ENCODE results near the gene FBXW10B. TPM values are rescaled to one million over a fixed set of nuclear protein-coding genes. Genes with fewer than 3 reads are reported as not detected.

FBXW10B gene
- total RNA-seq, 1 experiment from 2014 or later: 1.2 TPM

Other genes starting within 250 kb of the FBXW10B start
- gene CDRT4, start 152.1 kb downstream of the FBXW10B start, total RNA-seq (2021; ENCODE audit: unreplicated experiment): 6.2 TPM
- 14.1 TPM for gene TVP23C, start 56.2 kb downstream of the FBXW10B start, total RNA-seq (2021; ENCODE audit: unreplicated experiment)
- gene TRIM16, start 64.6 kb upstream of the FBXW10B start, total RNA-seq (2021; ENCODE audit: unreplicated experiment): 33.8 TPM
- gene ZNF286A, start 80.0 kb upstream of the FBXW10B start, total RNA-seq (2021; ENCODE audit: unreplicated experiment): 37.0 TPM
- 1.1 TPM for gene TBC1D26, start 112.6 kb upstream of the FBXW10B start, total RNA-seq (2021; ENCODE audit: unreplicated experiment)